GM21515 (cell line): Measurements from ENCODE around the gene OPRM1.
"Not testable (repeated sequence)": the region's sequence is repeated elsewhere in the genome, so short reads cannot be mapped to it uniquely, and the experiment has no call there.

Source experiments
- ATAC-seq: cut with Tn5 transposase; IDR thresholded peaks from one replicate; pipeline ENCODE4 v1.9.1; 2021; ENCODE audit not compliant: unreplicated experiment

The OPRM1 gene

DNA sequence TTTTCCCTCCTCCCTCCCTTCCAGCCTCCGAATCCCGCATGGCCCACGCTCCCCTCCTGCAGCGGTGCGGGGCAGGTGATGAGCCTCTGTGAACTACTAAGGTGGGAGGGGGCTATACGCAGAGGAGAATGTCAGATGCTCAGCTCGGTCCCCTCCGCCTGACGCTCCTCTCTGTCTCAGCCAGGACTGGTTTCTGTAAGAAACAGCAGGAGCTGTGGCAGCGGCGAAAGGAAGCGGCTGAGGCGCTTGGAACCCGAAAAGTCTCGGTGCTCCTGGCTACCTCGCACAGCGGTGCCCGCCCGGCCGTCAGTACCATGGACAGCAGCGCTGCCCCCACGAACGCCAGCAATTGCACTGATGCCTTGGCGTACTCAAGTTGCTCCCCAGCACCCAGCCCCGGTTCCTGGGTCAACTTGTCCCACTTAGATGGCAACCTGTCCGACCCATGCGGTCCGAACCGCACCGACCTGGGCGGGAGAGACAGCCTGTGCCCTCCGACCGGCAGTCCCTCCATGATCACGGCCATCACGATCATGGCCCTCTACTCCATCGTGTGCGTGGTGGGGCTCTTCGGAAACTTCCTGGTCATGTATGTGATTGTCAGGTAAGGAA lies at the start of gene OPRM1:
TSS of gene OPRM1 (plus strand) at position 10 of the 612 bp plus-strand sequence. CDS start at position 315, 305 bp downstream.
- ATAC-seq = no peak

DNA sequence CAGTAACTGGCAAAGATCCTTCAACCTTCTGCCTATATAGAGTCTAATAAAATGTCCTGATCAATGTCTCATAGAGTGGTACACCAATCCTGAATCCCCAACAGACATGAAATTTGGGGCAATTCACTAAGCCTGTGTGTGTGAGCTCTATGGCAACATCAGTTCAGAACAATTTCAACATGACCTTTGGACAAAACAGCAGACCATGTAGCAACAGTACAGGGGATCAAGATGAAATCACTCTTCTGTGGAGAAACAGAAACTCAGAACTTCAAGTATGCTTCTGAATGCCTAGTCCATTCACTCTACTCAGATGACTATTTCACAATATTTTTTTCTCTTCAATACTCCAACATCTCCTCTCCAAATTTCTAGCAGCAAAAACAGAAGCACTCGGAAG lies 49.1 kb upstream of the OPRM1 start:
- no peak for ATAC-seq

DNA sequence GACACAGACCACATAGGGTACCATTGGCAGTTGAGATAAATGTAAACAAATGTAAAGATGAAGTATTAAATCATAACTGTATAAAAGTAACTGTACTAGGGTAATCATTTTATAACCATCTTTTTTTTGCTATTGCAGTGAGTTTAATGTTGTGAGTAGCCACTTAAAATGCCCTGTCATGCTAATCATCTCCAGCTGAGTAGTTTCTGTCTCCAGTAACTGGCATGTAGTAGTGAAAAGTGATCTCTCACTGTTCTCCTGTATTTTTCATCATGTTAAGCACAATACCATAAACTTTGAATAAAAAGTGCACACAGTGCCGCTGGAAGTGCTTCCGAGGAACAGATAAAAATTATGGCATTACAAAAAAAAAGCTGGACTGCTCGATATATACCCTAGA lies 45.0 kb upstream of the OPRM1 start:
- ATAC-seq = no peak

DNA sequence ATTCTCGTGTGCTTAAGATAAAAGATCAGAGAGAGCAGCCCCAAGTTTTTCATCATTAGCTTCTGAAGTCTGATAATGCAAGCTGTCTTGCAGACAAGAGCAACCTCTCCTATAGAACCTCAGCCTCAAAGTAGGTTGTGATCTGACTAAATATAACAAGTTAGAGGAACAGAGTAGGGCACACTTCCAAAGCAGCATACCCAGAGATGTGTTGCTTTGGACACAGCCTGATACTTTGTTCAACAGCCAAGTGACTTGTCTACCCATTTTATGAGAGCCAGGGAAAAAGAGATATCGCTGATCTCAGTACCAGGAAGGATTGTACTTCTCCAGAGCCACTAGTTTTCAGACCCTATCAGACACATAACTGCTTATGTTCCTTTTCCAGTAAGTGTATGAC lies 44.2 kb upstream of the OPRM1 start:
- ATAC-seq = no peak

DNA sequence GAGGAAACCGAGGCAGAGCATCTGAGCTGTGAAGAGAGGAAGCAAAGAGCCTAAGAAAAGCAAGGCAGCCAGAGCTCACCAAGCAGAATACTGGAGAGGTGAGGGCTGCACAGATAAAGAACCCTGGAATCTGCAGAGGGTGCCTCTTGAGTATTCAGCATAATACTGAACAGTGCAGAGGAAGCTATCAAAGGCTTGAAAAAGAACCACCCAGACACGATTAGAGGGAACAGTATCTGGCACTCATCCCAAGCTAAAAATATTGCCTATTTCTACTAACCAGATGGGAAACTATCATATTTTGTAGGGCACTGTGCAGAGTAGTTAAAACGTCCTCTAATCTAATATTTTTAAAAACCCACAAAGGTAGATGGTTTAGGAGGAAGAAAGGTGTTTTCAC lies 41.8 kb upstream of the OPRM1 start:
- no peak for ATAC-seq

DNA sequence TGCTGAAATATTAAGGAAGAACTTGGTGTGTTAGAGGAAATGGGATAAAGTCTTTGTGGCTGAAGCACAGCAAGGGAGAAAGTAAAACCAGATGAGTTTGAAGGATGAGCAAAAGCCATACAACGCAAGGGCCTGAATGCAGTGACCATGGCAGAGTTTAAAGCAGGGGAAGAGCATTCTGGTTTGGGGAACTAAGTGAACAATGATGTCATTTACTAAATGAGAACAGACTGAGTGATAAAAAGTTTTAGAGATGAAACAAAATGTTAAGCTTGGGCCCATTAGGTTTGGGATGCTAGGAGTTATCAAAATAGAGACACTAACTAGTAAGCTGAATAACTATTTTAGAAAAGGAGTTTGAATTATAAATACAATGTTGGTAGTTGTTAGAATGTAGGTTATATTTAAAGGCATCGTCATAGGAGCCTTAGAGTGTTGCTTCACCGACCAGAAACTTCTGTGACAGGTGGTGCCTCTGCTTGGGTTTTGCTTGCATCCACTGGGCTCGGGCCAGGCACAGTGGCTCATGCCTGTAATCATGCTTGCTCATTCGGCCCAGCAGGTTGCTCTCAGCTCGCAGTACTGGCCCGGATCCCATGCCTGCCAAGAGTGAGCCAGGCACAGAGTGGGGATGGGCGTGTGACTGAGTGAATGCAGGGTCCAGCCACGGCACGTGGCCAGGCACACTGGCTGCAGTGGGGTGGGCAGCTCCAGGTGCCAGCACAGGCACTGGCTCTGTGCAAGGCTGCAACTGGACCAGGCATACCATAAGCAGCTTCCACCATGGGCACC lies 37.4 kb upstream of the OPRM1 start:
- ATAC-seq = no peak

DNA sequence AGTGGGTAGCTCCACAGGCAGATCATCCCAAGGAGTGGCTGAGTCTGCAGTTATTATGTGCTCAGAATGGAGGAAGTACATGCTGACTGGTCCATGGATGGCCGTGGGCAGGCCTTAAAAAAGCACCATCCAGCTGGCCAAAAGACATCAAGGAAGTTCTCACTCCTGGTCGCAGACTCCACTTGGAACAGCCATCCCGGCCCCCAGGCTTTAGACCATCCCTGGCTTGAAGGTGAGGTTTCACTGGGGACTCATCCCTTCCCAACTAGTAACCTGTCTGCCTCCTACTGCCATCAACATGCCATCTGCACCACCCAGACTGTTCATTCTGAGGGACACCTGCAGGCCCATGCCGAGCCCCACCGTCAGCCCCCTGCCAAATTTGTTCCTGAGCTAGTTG lies 36.1 kb upstream of the OPRM1 start:
- no peak for ATAC-seq

DNA sequence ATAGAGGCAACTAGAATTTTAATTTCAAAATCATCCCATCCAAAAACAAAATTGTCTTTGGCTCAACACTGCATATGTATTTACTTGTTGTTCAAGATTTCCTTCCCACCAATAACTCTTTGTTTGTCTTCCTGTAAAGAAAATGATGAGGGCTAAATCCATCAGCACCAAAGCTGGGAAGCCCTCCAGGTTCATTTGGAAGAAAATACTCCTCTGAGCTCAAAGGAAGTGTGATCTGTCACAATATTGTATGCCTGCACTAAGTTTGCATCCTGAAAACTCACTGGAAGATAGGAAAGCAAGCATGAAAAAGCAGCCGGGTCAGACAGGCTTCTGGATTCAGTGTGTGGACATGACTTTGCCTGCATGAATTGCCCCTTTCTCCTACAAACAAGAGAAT lies 28.7 kb upstream of the OPRM1 start:
- no peak for ATAC-seq

DNA sequence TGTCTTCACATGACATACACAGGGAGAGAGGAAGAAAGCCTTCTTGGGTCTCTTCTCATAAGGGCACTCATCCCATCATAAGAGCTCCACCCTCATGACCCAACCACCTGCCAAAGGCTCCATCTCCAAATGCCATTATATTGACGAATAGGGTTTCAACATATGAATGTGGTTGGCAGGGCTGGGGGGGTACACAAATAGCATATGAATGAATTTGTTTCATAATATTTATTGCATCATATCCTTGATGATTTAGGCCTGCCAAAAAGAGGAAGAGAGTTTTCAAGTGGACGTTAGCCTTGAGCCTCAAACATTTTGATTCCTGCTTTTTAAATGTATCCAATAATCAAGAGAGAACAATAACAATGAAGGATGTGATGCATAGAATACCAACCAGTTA lies 26.2 kb upstream of the OPRM1 start:
- ATAC-seq = no peak

DNA sequence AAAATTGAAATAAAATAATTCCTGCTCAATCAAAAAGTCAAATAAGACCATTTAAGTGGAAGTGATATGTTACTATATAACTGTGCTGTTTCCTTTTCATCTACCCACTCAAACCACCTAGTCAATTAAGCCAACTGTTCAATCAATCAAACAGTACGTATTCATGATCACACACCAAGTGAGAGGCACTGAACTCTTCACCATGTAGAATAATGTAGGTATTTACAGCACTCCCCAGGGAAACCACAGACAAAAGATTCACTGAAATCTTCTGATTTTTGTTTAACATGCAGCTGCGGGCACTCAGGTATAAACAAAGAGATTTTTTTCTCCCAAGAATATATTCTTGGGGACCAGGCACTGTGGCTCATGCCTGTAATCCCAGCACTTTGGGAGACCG lies 21.3 kb upstream of the OPRM1 start:
- ATAC-seq = no peak

DNA sequence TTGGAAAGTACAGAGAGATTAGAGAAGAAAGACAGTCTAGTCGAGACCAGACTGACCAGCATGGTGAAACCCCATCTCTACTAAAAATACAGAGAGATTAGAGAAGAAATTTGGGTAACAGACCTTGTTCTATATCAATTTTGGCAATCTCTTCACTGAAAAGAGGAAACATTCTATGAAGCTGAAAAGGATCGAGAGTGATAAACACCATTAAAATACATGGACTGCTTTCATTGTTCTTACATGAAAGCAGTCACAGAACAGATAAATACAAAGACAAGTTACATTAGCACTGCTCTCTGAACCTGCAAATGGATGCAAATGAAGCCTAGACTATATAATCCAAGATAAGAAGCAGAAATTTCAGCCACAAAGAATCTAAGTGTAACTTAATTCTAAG lies 8.4 kb upstream of the OPRM1 start:
- ATAC-seq = no peak

DNA sequence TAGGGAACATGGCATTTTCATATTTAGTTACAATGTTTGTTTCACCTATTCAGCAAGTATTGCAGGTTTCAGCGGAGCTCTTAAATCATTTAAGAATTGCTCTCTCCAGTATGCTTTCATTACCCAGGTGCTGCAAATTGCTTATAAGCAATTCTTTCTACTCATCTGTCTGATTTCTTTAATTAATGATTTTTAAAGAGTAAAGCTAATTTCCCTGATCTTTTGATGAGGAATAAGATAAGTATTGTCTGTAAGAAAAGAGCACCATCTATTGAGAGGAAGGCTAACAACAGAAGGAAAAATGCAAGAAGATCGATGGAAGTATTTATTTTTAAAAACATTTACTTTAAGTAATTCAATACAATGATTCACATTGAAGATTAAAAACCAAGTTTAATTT lies 2.0 kb downstream of the OPRM1 start:
- ATAC-seq = no peak

DNA sequence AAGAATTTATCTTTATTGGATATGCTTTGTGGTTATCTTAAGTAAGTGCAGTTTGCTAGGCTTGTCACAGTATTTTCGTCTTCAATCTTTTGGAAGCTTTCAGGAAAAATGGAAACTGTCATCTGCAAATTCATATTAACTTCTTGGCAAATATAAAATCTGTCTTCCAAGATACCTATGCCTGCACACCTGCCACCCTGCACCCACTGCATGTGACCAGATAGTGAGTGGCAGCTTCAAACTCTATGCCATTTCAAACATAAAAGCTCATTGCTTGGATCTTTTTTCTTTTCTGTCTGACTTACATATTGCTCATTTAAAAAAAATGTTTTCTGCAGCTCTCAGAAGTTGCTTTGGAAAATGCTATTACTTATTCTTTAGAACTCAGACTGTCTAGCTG lies 14.1 kb downstream of the OPRM1 start:
- ATAC-seq = no peak

DNA sequence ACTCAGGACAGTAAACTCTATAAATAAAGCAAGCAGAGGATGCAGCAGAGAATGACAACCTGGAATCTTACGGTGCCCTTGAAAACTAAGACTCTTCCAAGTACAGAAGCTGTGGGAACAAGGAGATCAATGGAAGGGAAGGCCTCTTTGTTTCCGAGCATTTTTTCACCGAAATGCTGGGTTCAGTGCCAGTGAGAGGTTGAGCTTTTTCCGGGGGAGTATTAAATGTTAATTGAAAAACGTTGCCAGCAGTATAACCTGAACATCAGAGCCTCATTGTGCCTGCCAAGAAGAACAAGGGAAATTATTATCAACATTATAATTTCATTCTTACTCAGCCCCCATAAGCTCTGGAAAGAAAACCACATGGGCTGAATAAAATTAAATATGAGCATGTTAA lies 17.5 kb downstream of the OPRM1 start:
- no peak for ATAC-seq

DNA sequence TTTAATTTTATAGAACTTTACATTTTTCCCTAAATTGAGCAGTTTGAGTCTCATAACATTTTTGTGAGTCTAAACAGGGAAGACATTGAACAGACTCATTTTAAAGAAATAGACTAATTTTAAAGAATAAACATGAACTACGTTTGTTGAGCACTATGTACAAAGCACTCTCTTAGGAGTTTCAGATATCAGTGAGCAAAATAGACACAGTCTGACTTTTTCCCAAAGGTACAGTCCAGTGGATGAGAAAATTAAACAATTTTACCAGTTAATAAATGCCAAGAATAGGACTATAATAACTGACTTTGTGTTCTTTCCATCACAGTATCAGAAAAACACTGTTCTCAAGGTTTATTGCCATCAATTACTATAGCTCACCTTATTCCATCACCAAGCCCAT lies 18.1 kb downstream of the OPRM1 start:
- no peak for ATAC-seq

DNA sequence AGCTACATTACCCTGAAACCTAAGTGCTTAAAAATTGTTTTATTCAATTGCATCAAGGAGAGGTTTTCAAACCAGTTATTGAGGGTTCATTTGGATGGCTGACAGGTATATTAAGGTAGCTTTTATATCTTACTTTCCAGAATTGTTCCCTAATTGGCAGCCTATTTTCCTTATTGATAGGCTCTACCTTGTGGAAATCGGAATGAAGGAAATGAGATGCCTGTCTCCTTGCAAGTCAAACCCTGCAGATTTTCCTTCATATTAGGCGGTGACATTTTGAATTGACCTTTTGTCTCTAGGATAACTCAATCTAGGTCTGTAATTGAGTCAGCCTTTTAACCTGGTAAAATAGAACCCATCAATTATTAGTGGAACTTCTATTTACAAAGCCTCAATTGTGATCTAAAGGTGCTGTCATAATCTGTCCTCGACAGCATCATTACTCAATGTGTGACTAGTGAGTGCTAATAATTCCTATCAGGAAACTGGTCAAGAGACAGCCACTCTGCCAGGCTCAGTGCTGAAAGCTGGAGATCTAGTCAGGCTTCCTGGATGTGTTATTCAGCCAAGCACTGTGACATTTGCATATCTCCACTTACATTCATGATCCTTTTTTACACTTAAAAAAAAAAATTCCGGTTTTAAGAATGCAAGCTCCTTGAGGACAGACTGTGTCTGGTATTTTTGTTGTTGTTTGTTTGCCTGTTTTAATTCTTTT lies 20.1 kb downstream of the OPRM1 start:
- no peak for ATAC-seq

DNA sequence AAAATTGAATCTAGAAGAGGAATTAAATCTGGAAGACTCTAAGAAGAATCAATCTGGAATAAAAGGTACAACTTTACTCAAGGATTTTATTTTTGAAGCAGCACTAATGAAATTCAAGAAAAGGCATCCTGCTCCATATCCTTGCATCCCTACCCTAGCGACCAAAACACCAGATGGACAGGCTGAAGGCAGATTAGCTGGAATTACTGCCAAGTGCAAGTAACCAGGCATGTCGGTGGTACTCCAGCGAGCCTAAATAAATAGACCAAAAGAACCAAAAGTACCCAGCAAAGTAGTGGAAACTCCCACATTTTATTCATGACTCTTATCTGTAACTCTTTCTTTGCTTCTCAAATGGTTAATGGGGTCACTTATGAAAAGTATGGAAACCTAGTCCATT lies 21.0 kb downstream of the OPRM1 start:
- no peak for ATAC-seq

DNA sequence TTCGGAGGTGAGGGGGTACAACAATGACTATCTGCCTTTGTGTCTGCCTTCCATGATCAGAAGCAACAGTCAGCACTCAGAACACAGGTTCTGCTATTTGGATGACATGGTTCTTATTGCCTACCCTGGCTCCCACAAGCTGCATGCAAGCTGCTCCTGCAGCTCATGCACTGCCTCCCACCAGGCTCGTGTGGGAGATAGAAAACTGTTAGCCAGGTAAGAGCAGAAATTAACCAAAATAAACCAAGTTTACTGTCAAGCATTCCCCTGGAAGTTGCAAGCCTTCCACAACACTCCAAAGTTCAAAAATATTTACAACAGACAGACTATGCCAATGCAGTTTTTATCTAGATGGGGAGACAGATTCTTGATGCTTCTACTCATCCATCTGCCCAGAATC lies 31.0 kb downstream of the OPRM1 start:
- no peak for ATAC-seq

DNA sequence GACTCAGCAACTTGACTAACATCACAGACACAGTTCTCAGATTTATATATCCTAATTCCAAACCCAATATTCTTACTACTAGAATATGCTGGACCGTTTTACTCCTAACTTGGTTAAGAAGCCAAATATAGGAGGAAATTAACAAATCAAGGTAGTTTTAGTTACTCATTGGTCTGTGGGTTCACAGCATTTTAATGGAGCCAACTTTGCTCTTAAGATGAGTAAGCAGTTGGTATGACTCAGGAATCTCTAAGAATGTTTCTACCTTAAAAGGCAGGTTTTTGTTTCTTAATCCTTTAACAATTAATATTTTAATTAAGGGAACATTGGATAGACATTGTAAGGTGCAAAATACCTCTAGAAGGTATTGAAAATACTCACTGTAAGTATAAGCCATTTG lies 31.6 kb downstream of the OPRM1 start:
- ATAC-seq = no peak

DNA sequence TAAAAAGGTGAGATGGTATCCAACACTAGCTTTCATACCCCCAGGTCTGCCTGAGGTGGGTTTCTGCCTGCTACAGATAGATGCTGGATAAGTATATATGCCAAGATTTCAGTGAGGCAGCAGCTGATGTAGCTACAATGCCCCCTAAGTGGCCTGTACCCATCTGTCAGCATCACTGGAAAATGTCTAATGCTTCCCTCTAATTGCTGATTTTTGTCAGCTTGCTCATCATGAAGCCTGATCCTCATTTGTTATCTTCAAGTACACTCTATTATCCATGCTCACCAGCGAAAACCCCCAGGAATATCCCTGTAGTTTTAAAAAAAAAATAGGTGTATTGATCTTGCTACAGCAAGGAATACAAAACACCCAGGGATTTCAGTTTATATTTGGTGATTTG lies 32.2 kb downstream of the OPRM1 start:
- no peak for ATAC-seq

DNA sequence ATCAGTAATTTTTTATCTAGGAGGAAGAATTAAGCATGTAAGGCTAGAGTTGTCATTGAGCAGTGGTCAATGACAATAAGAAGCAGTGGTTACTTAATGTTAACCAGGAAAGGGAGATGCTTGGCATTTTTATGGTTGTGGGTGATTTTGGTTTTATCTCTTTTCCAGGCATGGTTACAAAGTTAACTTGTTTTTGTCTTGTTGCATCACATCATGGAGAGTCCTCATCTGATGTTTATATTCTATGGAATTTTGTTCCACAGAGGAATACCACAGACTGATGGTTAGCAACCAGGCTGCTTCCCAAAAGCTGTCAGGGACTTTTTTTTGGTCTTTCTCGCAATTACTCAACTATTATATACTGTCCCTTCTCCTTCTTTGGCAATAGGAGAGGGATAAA lies 32.7 kb downstream of the OPRM1 start:
- no peak for ATAC-seq

DNA sequence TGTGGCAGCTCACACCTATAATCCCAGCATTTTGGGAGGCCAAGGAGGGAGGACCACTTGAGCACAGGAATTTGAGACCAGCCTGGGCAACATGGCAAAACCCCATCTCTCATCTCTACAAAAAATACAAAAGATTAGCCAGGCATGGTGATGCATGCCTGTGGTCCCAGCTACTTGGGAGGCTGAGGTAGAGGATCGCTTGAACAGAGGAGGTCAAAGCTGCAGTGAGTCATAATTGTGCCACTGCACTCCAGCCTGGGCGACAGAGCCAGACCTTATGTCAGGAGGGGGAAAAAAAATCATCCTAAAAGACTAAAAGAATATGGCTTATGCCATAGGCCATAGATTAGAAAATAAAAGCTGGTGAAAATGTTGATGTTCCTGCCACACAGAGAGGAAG lies 39.6 kb downstream of the OPRM1 start:
- ATAC-seq = not testable (repeated sequence)
